Measurements from ENCODE around the gene ZC3H7A.

DNA sequence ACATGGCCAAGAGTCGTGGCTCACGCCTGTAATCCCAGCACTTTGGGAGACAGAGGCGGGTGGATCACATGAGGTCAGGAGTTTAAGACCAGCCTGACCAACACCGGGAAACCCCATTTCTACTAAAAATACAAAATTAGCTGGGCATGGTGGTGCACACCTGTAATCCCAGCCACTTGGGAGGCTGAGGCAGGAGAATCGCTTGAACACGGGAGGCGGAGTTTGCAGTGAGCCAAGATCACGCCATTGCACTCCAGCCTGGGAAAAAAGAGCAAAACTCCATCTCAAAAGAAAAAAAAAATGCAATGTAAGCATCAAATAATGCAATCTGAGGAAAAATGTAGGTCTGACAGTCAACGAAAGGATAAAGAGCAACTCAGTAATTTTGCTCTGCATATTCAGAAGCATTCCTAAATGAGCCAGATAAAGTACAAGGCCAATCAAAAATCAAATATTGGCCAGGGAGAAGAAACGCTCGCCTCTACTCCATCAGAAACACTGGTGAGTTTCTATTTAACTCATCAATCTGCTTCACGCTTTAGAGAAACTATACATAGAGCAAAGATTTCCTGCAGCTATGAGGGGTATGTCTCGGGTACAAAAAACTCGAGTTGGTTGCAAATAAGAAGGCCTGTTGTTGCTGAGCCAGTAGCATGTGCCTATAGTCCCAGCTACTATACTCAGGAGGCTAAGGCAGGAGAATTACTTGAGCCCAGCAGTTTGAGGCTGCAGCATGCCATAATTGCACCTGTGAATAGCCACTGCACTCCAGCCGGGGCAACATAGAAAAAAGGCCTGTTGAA, 58.1 kb downstream of the ZC3H7A start:
- TF ChIP-seq CTCF (conservative IDR thresholded peaks at IDR 0.05; ENCODE audit: low read length) = no peak
- TF ChIP-seq EZH2phosphoT487 (IDR thresholded peaks at IDR 0.05; ENCODE audit: borderline replicate concordance) = no peak

Data from Loucy (cell line).